Measurements from ENCODE around the gene BIRC7.

Gene BIRC7

DNA sequence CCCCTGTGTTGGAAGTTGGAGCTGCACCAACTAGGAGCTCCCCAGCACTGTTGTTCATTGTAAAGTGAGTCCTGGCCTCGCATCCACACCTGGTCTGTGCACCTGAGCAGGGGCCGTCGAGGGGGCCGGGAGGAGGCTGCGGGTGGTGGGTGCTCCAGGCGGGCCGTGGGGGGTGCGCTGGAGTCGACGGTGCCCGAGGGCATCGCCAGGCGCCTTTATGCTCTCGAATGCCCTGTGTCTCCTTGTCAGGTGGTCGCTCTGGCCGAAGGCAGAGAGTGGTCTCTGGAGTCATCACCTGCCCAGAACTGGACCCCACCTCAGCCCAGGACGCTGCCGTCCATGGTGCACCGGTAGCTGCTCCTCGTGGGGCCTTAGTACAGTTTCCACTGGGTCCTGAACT is 41.3 kb downstream of the BIRC7 start:
- Histone ChIP-seq H3K4me1 (ENCODE audit: control insufficient read depth, insufficient read depth, low read length, poor library complexity, severe bottlenecking) (peaks cover 4% of the 10 kb centered on the region), H3K4me3 (ENCODE audit: extremely low read depth, insufficient read depth, low read length, poor library complexity, severe bottlenecking) (no peak overlapping the region), H3K36me3 (ENCODE audit: control insufficient read depth, insufficient read depth, low read length) (peaks cover 77% of the 10 kb centered on the region), H3K9me3 (ENCODE audit: control insufficient read depth, low read length) (no peaks in the 10 kb centered on the region), H3K27ac (ENCODE audit: low read depth, low read length, severe bottlenecking) (no peak overlapping the region)
- 98% methylated on average over 18 to 20 of the region's 20 CpGs for WGBS, 2 experiments (ENCODE audit: insufficient coverage in 2 of 2)

DNA sequence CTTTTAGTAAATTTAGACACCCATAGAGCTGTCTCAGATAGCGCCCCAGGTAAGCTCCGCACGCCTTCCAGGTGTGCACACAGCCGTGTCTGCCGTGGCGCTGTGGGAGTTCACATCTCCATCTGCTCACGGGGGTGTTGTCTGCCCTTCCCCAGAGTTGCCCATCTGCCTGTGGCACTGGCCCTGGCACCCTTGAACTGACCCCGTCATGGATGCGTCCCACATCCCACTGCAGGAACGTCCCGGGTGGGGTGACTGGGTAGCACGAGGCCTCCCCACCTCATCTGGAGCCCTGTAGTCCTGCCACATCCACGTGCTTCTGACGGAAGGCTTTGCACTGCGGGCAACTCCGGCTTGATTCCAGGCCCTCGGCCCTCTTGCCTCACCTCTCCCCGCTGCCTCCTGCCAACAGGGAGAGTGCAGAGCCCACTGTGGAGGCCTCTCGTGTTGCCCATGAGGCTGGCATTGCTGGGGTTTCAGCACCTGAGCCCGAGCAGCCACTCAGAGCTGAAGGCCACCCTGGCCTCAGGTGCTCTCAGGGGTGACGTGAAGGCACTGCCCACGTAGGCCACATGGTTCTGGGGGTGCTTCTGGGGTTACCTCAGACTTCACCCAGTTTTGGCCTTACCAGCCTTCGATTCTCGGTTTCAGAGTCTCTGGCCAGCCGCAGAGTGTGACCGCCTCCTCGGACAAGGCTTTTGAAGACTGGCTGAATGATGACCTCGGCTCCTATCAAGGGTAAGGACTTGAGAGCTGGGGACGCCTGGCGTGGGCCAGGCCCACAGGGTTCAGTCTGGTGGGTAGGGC is 42.0 kb downstream of the BIRC7 start:
- Histone ChIP-seq H3K27ac (ENCODE audit: low read depth, low read length, severe bottlenecking) (no peak overlapping the region), H3K9me3 (ENCODE audit: control insufficient read depth, low read length) (no peaks in the 10 kb centered on the region), H3K4me1 (ENCODE audit: control insufficient read depth, insufficient read depth, low read length, poor library complexity, severe bottlenecking) (peaks cover 4% of the 10 kb centered on the region), H3K4me3 (ENCODE audit: extremely low read depth, insufficient read depth, low read length, poor library complexity, severe bottlenecking) (no peak overlapping the region), H3K36me3 (ENCODE audit: control insufficient read depth, insufficient read depth, low read length) (peaks cover 84% of the 10 kb centered on the region)
- WGBS, 2 experiments (ENCODE audit: insufficient coverage in 2 of 2), result 97% methylated on average over 30 of the region's 30 CpGs

DNA sequence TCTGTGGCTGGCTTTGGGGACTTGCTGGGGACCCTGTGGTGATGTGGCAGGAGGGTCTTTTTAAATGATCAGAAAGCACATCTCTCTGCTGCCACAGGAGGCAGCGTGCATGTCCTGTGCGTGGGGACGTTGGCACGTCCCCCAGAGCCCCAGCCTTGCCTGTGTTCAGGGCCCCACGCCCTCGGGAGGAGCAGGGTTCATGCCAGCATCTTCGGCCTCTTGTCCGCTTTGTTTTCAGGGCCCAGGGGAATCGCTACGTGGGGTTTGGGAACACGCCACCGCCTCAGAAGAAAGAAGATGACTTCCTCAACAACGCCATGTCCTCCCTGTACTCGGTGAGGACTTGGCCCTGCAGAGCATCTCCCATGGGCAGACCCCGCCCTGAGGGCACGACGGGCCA is 43.0 kb downstream of the BIRC7 start:
- WGBS, 2 experiments (ENCODE audit: insufficient coverage in 2 of 2), result 94 to 96% methylated on average over 11 to 17 of the region's 17 CpGs
- no peak overlapping the region for H3K27ac ChIP-seq (ENCODE audit: low read depth, low read length, severe bottlenecking)
- H3K36me3 ChIP-seq (ENCODE audit: control insufficient read depth, insufficient read depth, low read length), result peaks cover 94% of the 10 kb centered on the region
- H3K9me3 ChIP-seq (ENCODE audit: control insufficient read depth, low read length), result no peaks in the 10 kb centered on the region
- no peak overlapping the region for H3K4me3 ChIP-seq (ENCODE audit: extremely low read depth, insufficient read depth, low read length, poor library complexity, severe bottlenecking)
- peaks cover 3% of the 10 kb centered on the region for H3K4me1 ChIP-seq (ENCODE audit: control insufficient read depth, insufficient read depth, low read length, poor library complexity, severe bottlenecking)

DNA sequence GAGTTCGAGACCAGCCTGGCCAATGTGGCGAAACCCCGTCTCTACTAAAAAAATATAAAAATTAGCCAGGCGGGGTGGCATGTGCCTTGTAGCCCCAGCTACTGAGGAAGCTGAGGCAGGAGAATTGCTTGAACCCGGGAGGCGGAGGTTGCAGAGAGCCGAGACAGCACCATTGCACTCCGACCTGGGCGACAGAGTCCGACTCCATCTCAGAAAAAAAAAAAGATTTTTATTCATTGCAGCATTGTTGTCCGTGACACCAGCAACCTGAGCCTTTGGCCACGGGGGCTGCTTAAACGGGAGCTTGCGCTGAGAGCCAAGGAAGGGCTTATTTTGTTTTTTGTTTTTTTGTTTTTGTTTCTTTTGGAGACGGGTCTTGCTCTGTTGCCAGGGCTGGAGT is 44.2 kb downstream of the BIRC7 start:
- Histone ChIP-seq H3K9me3 (ENCODE audit: control insufficient read depth, low read length) (no peaks in the 10 kb centered on the region), H3K4me3 (ENCODE audit: extremely low read depth, insufficient read depth, low read length, poor library complexity, severe bottlenecking) (no peak overlapping the region), H3K4me1 (ENCODE audit: control insufficient read depth, insufficient read depth, low read length, poor library complexity, severe bottlenecking) (no peaks in the 10 kb centered on the region), H3K27ac (ENCODE audit: low read depth, low read length, severe bottlenecking) (no peak overlapping the region), H3K36me3 (ENCODE audit: control insufficient read depth, insufficient read depth, low read length) (peaks cover 99% of the 10 kb centered on the region)
- WGBS, 2 experiments (ENCODE audit: insufficient coverage in 2 of 2), result 92 to 98% methylated on average over 10 to 15 of the region's 15 CpGs

DNA sequence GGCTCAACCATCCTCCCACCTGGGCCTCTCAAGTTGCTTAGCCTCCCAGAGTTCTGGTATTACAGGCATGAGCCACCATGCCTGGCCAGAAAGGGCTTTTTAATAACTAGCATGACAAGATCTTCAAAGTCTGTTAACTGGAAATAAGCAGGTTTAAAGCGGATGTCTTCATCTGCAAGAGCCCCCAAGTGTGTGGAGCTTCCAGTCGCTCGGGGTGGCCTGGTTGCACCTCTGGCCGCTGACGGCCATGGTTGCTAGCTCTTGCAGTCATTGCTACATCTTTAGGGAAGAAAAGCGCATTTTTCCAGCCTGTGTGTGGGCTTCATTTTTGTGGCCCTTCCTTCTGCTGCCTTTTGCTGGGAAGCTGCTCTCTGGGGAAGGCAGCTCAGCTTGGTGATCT is 44.7 kb downstream of the BIRC7 start:
- Histone ChIP-seq H3K27ac (ENCODE audit: low read depth, low read length, severe bottlenecking) (no peak overlapping the region), H3K9me3 (ENCODE audit: control insufficient read depth, low read length) (no peaks in the 10 kb centered on the region), H3K36me3 (ENCODE audit: control insufficient read depth, insufficient read depth, low read length) (peaks cover 99% of the 10 kb centered on the region), H3K4me1 (ENCODE audit: control insufficient read depth, insufficient read depth, low read length, poor library complexity, severe bottlenecking) (no peaks in the 10 kb centered on the region), H3K4me3 (ENCODE audit: extremely low read depth, insufficient read depth, low read length, poor library complexity, severe bottlenecking) (no peak overlapping the region)
- WGBS, 2 experiments (ENCODE audit: insufficient coverage in 2 of 2), result 76 to 88% methylated on average over 6 of the region's 6 CpGs

DNA sequence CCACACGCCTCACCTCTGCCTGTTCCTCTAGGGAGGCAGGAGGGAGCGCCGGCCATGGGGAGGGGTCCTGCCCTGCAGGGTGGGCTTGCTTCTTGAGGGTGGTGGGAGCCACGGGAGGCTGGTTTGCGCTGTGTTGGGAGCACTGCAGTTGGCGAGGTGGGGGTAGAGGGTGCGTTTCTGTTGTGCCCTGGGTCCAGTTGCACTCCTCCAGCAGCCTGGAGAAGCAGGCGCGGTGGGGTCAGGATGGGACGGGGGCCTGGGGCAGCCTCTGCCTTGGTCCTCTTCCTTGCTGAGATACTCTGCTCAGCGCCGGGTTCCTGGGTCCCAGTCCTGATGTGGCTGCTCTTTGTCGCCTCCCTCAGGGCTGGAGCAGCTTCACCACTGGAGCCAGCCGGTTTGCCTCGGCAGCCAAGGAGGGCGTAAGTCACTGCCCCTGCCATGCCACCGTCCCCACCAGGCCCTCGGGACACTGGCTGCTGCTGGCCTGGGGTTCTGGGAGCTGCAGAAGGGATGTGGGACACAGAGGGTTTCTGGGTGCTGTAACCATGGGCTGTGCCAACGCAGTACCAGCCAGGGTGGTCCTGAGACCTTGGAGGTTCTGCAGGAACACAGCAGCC is 45.3 kb downstream of the BIRC7 start:
- Histone ChIP-seq H3K4me3 (ENCODE audit: extremely low read depth, insufficient read depth, low read length, poor library complexity, severe bottlenecking) (no peak overlapping the region), H3K36me3 (ENCODE audit: control insufficient read depth, insufficient read depth, low read length) (peaks cover 99% of the 10 kb centered on the region), H3K9me3 (ENCODE audit: control insufficient read depth, low read length) (no peaks in the 10 kb centered on the region), H3K4me1 (ENCODE audit: control insufficient read depth, insufficient read depth, low read length, poor library complexity, severe bottlenecking) (no peaks in the 10 kb centered on the region), H3K27ac (ENCODE audit: low read depth, low read length, severe bottlenecking) (no peak overlapping the region)
- WGBS, 2 experiments (ENCODE audit: insufficient coverage in 2 of 2), result 83 to 85% methylated on average over 15 to 18 of the region's 19 CpGs

DNA sequence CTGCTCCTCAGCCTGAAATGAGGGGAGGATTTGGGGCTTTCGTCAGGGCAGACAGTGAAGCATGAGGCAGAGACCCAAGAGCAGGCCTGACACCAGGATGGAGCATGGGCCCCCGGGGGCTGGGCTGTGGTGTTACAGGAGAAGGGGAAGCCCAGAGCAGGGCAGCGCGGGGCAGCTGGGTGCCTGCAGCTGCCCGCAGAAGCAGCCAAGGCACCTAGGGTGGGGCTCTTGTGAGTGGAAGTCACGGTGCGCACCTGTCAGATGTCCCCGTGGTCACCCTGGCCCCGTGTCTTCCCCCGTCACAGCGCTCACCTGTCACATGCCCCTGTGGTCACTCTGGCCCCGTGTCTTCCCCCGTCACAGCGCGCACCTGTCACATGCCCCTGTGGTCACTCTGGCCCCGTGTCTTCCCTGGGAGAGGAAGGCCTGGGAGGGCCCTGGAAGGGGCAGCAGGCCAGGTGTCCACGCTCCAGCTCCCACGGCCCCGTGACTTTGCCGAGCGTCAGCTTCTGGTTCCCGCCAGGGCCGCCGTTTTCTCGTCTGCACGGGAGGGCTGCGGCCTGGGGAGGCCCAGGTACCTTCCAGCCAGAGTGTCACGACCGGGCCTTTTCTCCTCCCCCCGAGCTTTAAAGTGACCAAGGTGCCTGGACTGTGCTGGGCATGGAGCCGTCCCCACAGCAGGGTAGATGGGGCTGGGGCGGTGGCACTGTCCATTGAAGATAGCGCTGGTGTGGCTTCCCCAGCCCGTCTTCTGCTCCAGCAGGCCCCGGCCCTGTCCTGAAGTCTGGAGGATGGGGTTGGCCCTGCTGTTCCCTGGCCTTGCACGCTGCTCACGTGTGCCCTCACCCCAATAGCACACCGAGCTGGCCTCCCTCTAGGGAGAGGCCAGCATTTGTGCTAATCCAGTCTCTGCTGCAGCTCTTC is 46.3 kb downstream of the BIRC7 start:
- no peaks in the 10 kb centered on the region for H3K9me3 ChIP-seq (ENCODE audit: control insufficient read depth, low read length)
- WGBS, 2 experiments (ENCODE audit: insufficient coverage in 2 of 2), result 93 to 94% methylated on average over 37 of the region's 38 CpGs
- peaks cover 94% of the 10 kb centered on the region for H3K36me3 ChIP-seq (ENCODE audit: control insufficient read depth, insufficient read depth, low read length)
- H3K4me3 ChIP-seq (ENCODE audit: extremely low read depth, insufficient read depth, low read length, poor library complexity, severe bottlenecking), result no peak overlapping the region
- H3K4me1 ChIP-seq (ENCODE audit: control insufficient read depth, insufficient read depth, low read length, poor library complexity, severe bottlenecking), result no peaks in the 10 kb centered on the region
- no peak overlapping the region for H3K27ac ChIP-seq (ENCODE audit: low read depth, low read length, severe bottlenecking)

DNA sequence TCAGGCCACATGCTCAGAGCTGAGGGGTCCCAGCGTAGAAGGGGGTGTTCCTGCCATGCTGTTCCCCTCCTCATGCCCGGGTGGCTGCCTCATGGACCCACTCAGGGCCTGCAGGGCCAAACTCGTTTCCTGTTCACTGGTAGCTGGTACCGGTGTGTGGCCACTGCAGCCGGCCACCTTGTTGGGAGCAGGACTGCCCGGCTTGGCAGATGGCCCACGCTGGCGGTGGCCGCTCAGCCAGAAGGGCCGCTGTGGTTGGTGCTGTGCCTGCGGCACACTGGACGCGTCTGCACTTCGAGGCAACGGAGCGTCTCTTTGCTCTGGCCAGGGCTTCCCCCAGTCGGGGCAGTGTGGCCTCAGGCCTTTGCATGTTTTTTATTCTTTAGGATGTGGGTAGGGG is 47.2 kb downstream of the BIRC7 start:
- Histone ChIP-seq H3K4me1 (ENCODE audit: control insufficient read depth, insufficient read depth, low read length, poor library complexity, severe bottlenecking) (no peaks in the 10 kb centered on the region), H3K4me3 (ENCODE audit: extremely low read depth, insufficient read depth, low read length, poor library complexity, severe bottlenecking) (no peak overlapping the region), H3K36me3 (ENCODE audit: control insufficient read depth, insufficient read depth, low read length) (peaks cover 93% of the 10 kb centered on the region), H3K9me3 (ENCODE audit: control insufficient read depth, low read length) (no peaks in the 10 kb centered on the region), H3K27ac (ENCODE audit: low read depth, low read length, severe bottlenecking) (no peak overlapping the region)
- WGBS, 2 experiments (ENCODE audit: insufficient coverage in 2 of 2), result 97 to 99% methylated on average over 16 to 17 of the region's 17 CpGs

DNA sequence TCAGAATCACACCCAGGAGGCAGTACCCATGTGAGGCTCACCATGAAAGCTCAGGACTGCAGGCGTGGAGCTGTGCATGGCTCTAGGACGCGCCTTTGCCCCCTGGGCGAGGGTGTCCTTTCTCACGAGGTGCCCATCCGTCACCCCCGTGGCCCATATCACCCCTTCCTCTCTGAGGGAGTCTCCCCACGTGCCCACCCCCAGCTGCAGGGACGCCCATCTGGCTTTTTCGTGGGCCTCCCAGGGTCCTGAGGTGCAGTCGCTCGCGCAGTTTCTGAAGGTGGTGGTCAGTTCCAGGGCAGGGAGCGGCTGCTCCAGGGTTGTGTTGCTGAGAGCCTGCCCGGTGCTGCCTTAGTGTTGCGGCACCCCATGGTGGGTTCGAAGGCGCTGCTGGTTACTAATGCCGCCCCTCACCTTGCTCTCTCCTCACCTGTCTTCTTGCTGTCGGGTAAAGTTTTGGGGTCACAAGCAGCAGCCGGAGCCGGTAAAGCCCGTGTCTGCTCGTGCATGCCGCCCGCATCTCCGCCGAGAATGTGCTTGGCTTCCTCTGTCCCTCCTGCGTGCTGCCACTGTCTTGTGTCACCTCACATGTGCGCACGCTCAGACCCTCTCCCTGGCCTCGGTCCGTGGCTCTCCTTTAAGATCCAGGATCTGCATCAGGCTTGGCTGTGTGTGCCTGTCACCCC is 47.8 kb downstream of the BIRC7 start:
- Histone ChIP-seq H3K27ac (ENCODE audit: low read depth, low read length, severe bottlenecking) (no peak overlapping the region), H3K4me1 (ENCODE audit: control insufficient read depth, insufficient read depth, low read length, poor library complexity, severe bottlenecking) (no peaks in the 10 kb centered on the region), H3K36me3 (ENCODE audit: control insufficient read depth, insufficient read depth, low read length) (peaks cover 93% of the 10 kb centered on the region), H3K4me3 (ENCODE audit: extremely low read depth, insufficient read depth, low read length, poor library complexity, severe bottlenecking) (no peak overlapping the region), H3K9me3 (ENCODE audit: control insufficient read depth, low read length) (no peaks in the 10 kb centered on the region)
- 93 to 94% methylated on average over 31 to 33 of the region's 33 CpGs for WGBS, 2 experiments (ENCODE audit: insufficient coverage in 2 of 2)

DNA sequence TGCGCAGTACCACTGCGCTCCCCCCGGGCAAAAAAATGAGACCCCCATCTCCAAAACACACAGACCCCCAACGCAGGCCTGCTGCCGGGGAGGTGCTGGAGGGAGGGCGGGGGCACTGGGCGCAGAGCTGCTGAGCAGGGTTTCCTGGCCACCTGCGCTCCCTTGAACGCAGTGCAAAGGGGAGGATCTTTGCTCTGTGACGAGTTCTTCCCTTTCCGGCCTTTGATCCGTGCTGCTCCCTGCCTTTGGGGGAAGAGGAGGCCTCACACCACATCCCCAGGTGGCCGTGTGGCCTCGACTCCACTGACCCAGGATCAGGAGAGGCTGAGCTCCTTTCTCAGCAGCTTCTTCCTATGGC is 48.4 kb downstream of the BIRC7 start:
- Histone ChIP-seq H3K36me3 (ENCODE audit: control insufficient read depth, insufficient read depth, low read length) (peaks cover 93% of the 10 kb centered on the region), H3K4me1 (ENCODE audit: control insufficient read depth, insufficient read depth, low read length, poor library complexity, severe bottlenecking) (no peaks in the 10 kb centered on the region), H3K9me3 (ENCODE audit: control insufficient read depth, low read length) (no peaks in the 10 kb centered on the region), H3K4me3 (ENCODE audit: extremely low read depth, insufficient read depth, low read length, poor library complexity, severe bottlenecking) (no peak overlapping the region), H3K27ac (ENCODE audit: low read depth, low read length, severe bottlenecking) (no peak overlapping the region)
- WGBS, 2 experiments (ENCODE audit: insufficient coverage in 2 of 2), result 84% methylated on average over 8 to 9 of the region's 14 CpGs

Measured in mesodermal cell (in vitro differentiated cells).